Calu3 (cell line): ENCODE results near the gene COL11A1. TPM values are rescaled to one million over a fixed set of nuclear protein-coding genes. Genes with fewer than 3 reads are reported as not detected.

ENCODE experiments used
- BruUV-seq: library from RNA; stranded (reverse); fragments of 400-500 nt; replicated peaks from 2 replicates; lab custom pipeline; 2021; lab: Mats Ljungman, UMichigan
- CTCF ChIA-PET: fragments of 300-600 bp; sonication (Branson Sonifier 250); formaldehyde crosslinking; loops from one replicate; lab custom pipeline; 2022; ENCODE audit warnings: antibody characterized with exemption; lab: Charles Lee
- DNase-seq: peaks from one replicate; pipeline ENCODE4 v3.0.0; 2022
- H3K27ac Mint-ChIP-seq: one replicate; pipeline ENCODE4 v1.8.0; 2022; ENCODE audit warnings: mixed read lengths; ENCODE audit not compliant: unreplicated experiment
- H3K27me3 Mint-ChIP-seq: one replicate; pipeline ENCODE4 v1.8.0; 2022; ENCODE audit warnings: mixed read lengths; ENCODE audit not compliant: unreplicated experiment
- H3K36me3 Mint-ChIP-seq: one replicate; pipeline ENCODE4 v1.8.0; 2022; ENCODE audit warnings: mild to moderate bottlenecking, moderate library complexity, mixed read lengths; ENCODE audit not compliant: insufficient read depth, unreplicated experiment
- H3K4me1 Mint-ChIP-seq: one replicate; pipeline ENCODE4 v1.8.0; 2022; ENCODE audit warnings: mild to moderate bottlenecking, low read depth, mixed read lengths; ENCODE audit not compliant: unreplicated experiment
- H3K4me3 Mint-ChIP-seq: one replicate; pipeline ENCODE4 v1.8.0; 2022; ENCODE audit warnings: mild to moderate bottlenecking, low read depth, moderate library complexity, mixed read lengths; ENCODE audit not compliant: unreplicated experiment
- H3K9me3 Mint-ChIP-seq: one replicate; pipeline ENCODE4 v1.8.0; 2022; ENCODE audit warnings: low read depth, mixed read lengths; ENCODE audit not compliant: unreplicated experiment
- intact Hi-C: fragments of 100-400 bp; cut with micrococcal nuclease; formaldehyde crosslinking; loops from one replicate; pipeline ENCODE4 v1.10.0; 2022; ENCODE audit not compliant: unreplicated experiment
- total RNA-seq: library from RNA; stranded (reverse); gene quantifications from 2 replicates; pipeline ENCODE4 v1.2.3, GENCODE V29; 2022
- TF ChIP-seq, protein P1 (sequence below): fragments of 200-600 bp; IDR thresholded peaks from one replicate; pipeline ENCODE4 v1.8.0; 2022; ENCODE audit warnings: antibody characterized with exemption; ENCODE audit not compliant: unreplicated experiment

Gene COL11A1
- total RNA-seq, 1 experiment from 2014 or later: not detected

GRCh38 chr1:102884238-102884637, 224.1 kb downstream of the COL11A1 start:
- Mint-ChIP-seq H3K4me3 (no peak overlapping the region), H3K36me3 (no peaks in the 10 kb centered on the region), H3K27ac (no peak overlapping the region), H3K9me3 (peaks cover 2% of the 10 kb centered on the region), H3K4me1 (no peaks in the 10 kb centered on the region), H3K27me3 (no peaks in the 10 kb centered on the region)
- no peak for DNase-seq
- intact Hi-C loops: no loop called here
- no TSS peak for BruUV-seq
- TF ChIP-seq, protein P1, sequence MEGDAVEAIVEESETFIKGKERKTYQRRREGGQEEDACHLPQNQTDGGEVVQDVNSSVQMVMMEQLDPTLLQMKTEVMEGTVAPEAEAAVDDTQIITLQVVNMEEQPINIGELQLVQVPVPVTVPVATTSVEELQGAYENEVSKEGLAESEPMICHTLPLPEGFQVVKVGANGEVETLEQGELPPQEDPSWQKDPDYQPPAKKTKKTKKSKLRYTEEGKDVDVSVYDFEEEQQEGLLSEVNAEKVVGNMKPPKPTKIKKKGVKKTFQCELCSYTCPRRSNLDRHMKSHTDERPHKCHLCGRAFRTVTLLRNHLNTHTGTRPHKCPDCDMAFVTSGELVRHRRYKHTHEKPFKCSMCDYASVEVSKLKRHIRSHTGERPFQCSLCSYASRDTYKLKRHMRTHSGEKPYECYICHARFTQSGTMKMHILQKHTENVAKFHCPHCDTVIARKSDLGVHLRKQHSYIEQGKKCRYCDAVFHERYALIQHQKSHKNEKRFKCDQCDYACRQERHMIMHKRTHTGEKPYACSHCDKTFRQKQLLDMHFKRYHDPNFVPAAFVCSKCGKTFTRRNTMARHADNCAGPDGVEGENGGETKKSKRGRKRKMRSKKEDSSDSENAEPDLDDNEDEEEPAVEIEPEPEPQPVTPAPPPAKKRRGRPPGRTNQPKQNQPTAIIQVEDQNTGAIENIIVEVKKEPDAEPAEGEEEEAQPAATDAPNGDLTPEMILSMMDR: no peak
- CTCF ChIA-PET: no interaction called here

- no peak overlapping the region for H3K27ac Mint-ChIP-seq
- no peak overlapping the region for H3K4me3 Mint-ChIP-seq
- CTCF ChIA-PET: no interaction called here
These were observed 228.8 kb downstream of the COL11A1 start for GRCh38 chr1:102879439-102879993.

GRCh38 chr1:102875756-102876155, 232.6 kb downstream of the COL11A1 start:
- no peaks in the 10 kb centered on the region for H3K27me3 Mint-ChIP-seq
- no peaks in the 10 kb centered on the region for H3K4me1 Mint-ChIP-seq
- no peak overlapping the region for H3K4me3 Mint-ChIP-seq
- H3K9me3 Mint-ChIP-seq: peaks cover 5% of the 10 kb centered on the region
- DNase-seq: no peak
- no TSS peak for BruUV-seq
- CTCF ChIA-PET: no interaction called here
- no peak overlapping the region for H3K27ac Mint-ChIP-seq
- TF ChIP-seq, protein P1: no peak
- intact Hi-C loops: no loop called here
- H3K36me3 Mint-ChIP-seq: no peaks in the 10 kb centered on the region

More at GRCh38 chr1:102879439-102879993, 228.8 kb downstream of the COL11A1 start:
- no peak for DNase-seq
- TF ChIP-seq, protein P1: no peak
- intact Hi-C loops: no loop called here
- Mint-ChIP-seq H3K4me1 (no peaks in the 10 kb centered on the region), H3K36me3 (no peaks in the 10 kb centered on the region), H3K9me3 (peaks cover 2% of the 10 kb centered on the region), H3K27me3 (no peaks in the 10 kb centered on the region)
- BruUV-seq: no TSS peak

GRCh38 chr1:102872526-102872925, 235.8 kb downstream of the COL11A1 start:
- Mint-ChIP-seq H3K27me3 (no peaks in the 10 kb centered on the region), H3K4me1 (no peaks in the 10 kb centered on the region), H3K27ac (no peak overlapping the region), H3K9me3 (peaks cover 7% of the 10 kb centered on the region), H3K36me3 (no peaks in the 10 kb centered on the region), H3K4me3 (no peak overlapping the region)
- CTCF ChIA-PET: no interaction called here
- intact Hi-C loops: no loop called here
- BruUV-seq: no TSS peak
- TF ChIP-seq, protein P1: no peak
- no peak for DNase-seq
